A549 (cell line): ENCODE data around the gene COMMD2. TPM values are rescaled to one million over a fixed set of nuclear protein-coding genes. Genes with fewer than 3 reads are reported as not detected.

Source experiments
- ATAC-seq, 2 experiments: fragments of 200-7000 bp in 1 of 2; fragments of >200 bp in 1 of 2; cut with Nextera tagmentation in 1 of 2; cut with Tn5 transposase in 1 of 2; 3 replicates each; pipeline versions ENCODE4 v1.8.0 to v1.9.1; 2018 to 2020; ENCODE audit warnings: mild to moderate bottlenecking in 1 of 2, moderate library complexity in 1 of 2
- CTCF ChIA-PET: fragments of 300-600 bp; sonication (Branson Sonifier 250); formaldehyde crosslinking; extraction: SDS; loops from one replicate; lab custom pipeline; 2021; ENCODE audit warnings: antibody characterized with exemption, inconsistent platforms; lab: Yijun Ruan, JAX
- POLR2A ChIA-PET: fragments of 350-600 bp; formaldehyde crosslinking; extraction: SDS; loops from one replicate; lab custom pipeline; 2021; ENCODE audit warnings: antibody characterized with exemption, inconsistent platforms; lab: Yijun Ruan, JAX
- DNase-seq, 2 experiments: peaks; one replicate each; pipeline versions ENCODE4 v3.0.0 to v3.0.0-alpha.2; 2011 to 2016; ENCODE audit warnings: low read depth in 1 of 2, low spot score in 1 of 2
- FAIRE-seq: peaks from 2 replicates; lab custom pipeline; 2011; peaks lifted over from hg19 to GRCh38; lab: Jason Lieb, UNC
- H3K27ac ChIP-seq, 2 experiments: fragments of >200 bp; sonication (Bioruptor Twin); formaldehyde crosslinking; 3 replicates each; pipeline ENCODE4 v1.5.1; 2016 to 2017
- H3K4me1 ChIP-seq: fragments of >200 bp; sonication (Bioruptor Twin); formaldehyde crosslinking; 3 replicates; pipeline ENCODE4 v1.6.1; 2016
- H3K4me2 ChIP-seq: fragments of >200 bp; sonication (Bioruptor Twin); formaldehyde crosslinking; 3 replicates; pipeline ENCODE4 v1.6.1; 2016
- H3K4me3 ChIP-seq: fragments of >200 bp; sonication (Bioruptor Twin); formaldehyde crosslinking; 3 replicates; pipeline ENCODE4 v1.5.1; 2016
- H3K9me3 ChIP-seq: fragments of >200 bp; sonication (Bioruptor Twin); formaldehyde crosslinking; 3 replicates; pipeline ENCODE4 v1.6.1; 2016
- BCL3 ChIP-seq: fragments of >200 bp; sonication (Bioruptor Twin); formaldehyde crosslinking; IDR thresholded peaks from 3 replicates; pipeline ENCODE4 v1.6.1; 2016
- CBX8 ChIP-seq: fragments of 200-600 bp; sonication (generic); IDR thresholded peaks from 2 replicates; pipeline ENCODE4 v1.6.1; 2016
- CHD2 ChIP-seq: fragments of 150-350 bp; IDR thresholded peaks from 2 replicates; pipeline ENCODE4 v1.6.1; 2014; ENCODE audit warnings: low read length; ENCODE audit not compliant: partially characterized antibody
- E2F6 ChIP-seq: IDR thresholded peaks from 2 replicates; pipeline ENCODE4 v1.6.1; 2012; ENCODE audit warnings: low read depth, borderline replicate concordance
- EHF ChIP-seq: fragments of 250-450 bp; sonication (Bioruptor Pico); IDR thresholded peaks from 2 replicates; pipeline ENCODE4 v1.5.0; 2020; ENCODE audit warnings: mild to moderate bottlenecking
- EHMT2 ChIP-seq: fragments of 200-600 bp; sonication (generic); IDR thresholded peaks from 2 replicates; pipeline ENCODE4 v1.6.1; 2016; ENCODE audit warnings: antibody characterized with exemption, low read depth, mild to moderate bottlenecking, moderate library complexity
- ESRRA ChIP-seq: fragments of 150-350 bp; IDR thresholded peaks from 2 replicates; pipeline ENCODE4 v1.6.1; 2014; ENCODE audit warnings: mild to moderate bottlenecking, low read length, borderline replicate concordance
- FOSB ChIP-seq: fragments of 250-450 bp; sonication (Bioruptor Pico); IDR thresholded peaks from 2 replicates; pipeline ENCODE4 v1.5.0; 2020; ENCODE audit warnings: mild to moderate bottlenecking, moderate library complexity
- HDAC2 ChIP-seq: fragments of 200-600 bp; sonication (generic); IDR thresholded peaks from 2 replicates; pipeline ENCODE4 v1.6.1; 2016
- HEYL ChIP-seq: fragments of 250-450 bp; sonication (Bioruptor Pico); IDR thresholded peaks from 2 replicates; pipeline ENCODE4 v1.8.0; 2021; ENCODE audit warnings: mild to moderate bottlenecking, moderate library complexity
- HOXA7 ChIP-seq: fragments of 250-450 bp; sonication (Bioruptor Pico); IDR thresholded peaks from 2 replicates; pipeline ENCODE4 v1.5.0; 2020; ENCODE audit warnings: mild to moderate bottlenecking, moderate library complexity
- HOXB13 ChIP-seq: fragments of 250-450 bp; sonication (Bioruptor Pico); IDR thresholded peaks from 2 replicates; pipeline ENCODE4 v1.5.0; 2020; ENCODE audit warnings: low read depth, mild to moderate bottlenecking, moderate library complexity
- HOXB5 ChIP-seq: fragments of 250-450 bp; sonication (Bioruptor Pico); IDR thresholded peaks from 2 replicates; pipeline ENCODE4 v1.5.0; 2020; ENCODE audit warnings: mild to moderate bottlenecking, moderate library complexity
- JUNB ChIP-seq: fragments of >200 bp; sonication (Bioruptor Twin); formaldehyde crosslinking; IDR thresholded peaks from 2 replicates; pipeline ENCODE4 v1.6.1; 2016
- MAFK ChIP-seq: fragments of 450-650 bp; IDR thresholded peaks from 2 replicates; pipeline ENCODE4 v1.6.1; 2014; ENCODE audit not compliant: partially characterized antibody
- MAX ChIP-seq: IDR thresholded peaks from 2 replicates; pipeline ENCODE4 v1.6.1; 2012
- MYC ChIP-seq: IDR thresholded peaks from 2 replicates; pipeline ENCODE4 v1.6.1; 2012; ENCODE audit warnings: mild to moderate bottlenecking, inconsistent platforms, low read length, improper control_type of control experiment, borderline replicate concordance
- NPAS2 ChIP-seq: fragments of 250-450 bp; sonication (Bioruptor Pico); IDR thresholded peaks from 2 replicates; pipeline ENCODE4 v1.8.0; 2022; ENCODE audit warnings: mild to moderate bottlenecking, moderate library complexity, borderline replicate concordance
- NR3C1 ChIP-seq: fragments of >200 bp; sonication (Bioruptor Twin); formaldehyde crosslinking; IDR thresholded peaks from 3 replicates; pipeline ENCODE4 v1.6.1; 2017
- POLR2AphosphoS2 ChIP-seq: conservative IDR thresholded peaks from 2 replicates; pipeline ENCODE4 v1.6.1; 2012; ENCODE audit warnings: low read length, improper control_type of control experiment, inconsistent platforms
- RAD21 ChIP-seq, 2 experiments: fragments of >200 bp in 1 of 2; sonication (Bioruptor Twin) in 1 of 2; formaldehyde crosslinking in 1 of 2; IDR thresholded peaks in 1 of 2; conservative IDR thresholded peaks in 1 of 2; 2 replicates in 1 of 2; 3 replicates in 1 of 2; pipeline ENCODE4 v1.6.1; 2012 to 2018; ENCODE audit warnings: inconsistent platforms in 1 of 2
- RARB ChIP-seq: fragments of 250-450 bp; sonication (Bioruptor Pico); IDR thresholded peaks from 2 replicates; pipeline ENCODE4 v1.8.0; 2021; ENCODE audit warnings: mild to moderate bottlenecking, moderate library complexity
- RCOR1 ChIP-seq: fragments of 150-350 bp; IDR thresholded peaks from 2 replicates; pipeline ENCODE4 v1.6.1; 2014; ENCODE audit warnings: antibody characterized with exemption, low read length, low read depth
- REST ChIP-seq: fragments of 200-600 bp; sonication (generic); IDR thresholded peaks from 2 replicates; pipeline ENCODE4 v1.6.1; 2016; ENCODE audit warnings: antibody characterized with exemption, mild to moderate bottlenecking, moderate library complexity
- RFX5 ChIP-seq: fragments of 450-650 bp; IDR thresholded peaks from 2 replicates; pipeline ENCODE4 v1.7.1; 2014; ENCODE audit warnings: antibody characterized with exemption, mild to moderate bottlenecking, moderate library complexity
- SMC3 ChIP-seq: fragments of >200 bp; sonication (Bioruptor Twin); formaldehyde crosslinking; IDR thresholded peaks from 3 replicates; pipeline ENCODE4 v1.6.1; 2018; ENCODE audit warnings: inconsistent platforms
- TFCP2L1 ChIP-seq: fragments of 250-450 bp; sonication (Bioruptor Pico); IDR thresholded peaks from 2 replicates; pipeline ENCODE4 v1.5.0; 2021; ENCODE audit warnings: mild to moderate bottlenecking
- USF2 ChIP-seq: fragments of 450-650 bp; IDR thresholded peaks from 2 replicates; pipeline ENCODE4 v1.6.1; 2014; ENCODE audit warnings: antibody characterized with exemption
- ZC3H11A ChIP-seq: fragments of 450-650 bp; IDR thresholded peaks from 2 replicates; pipeline ENCODE4 v1.6.1; 2014; ENCODE audit warnings: antibody characterized with exemption, mild to moderate bottlenecking
- ZSCAN20 ChIP-seq: fragments of 250-450 bp; sonication (Bioruptor Pico); IDR thresholded peaks from 2 replicates; pipeline ENCODE4 v1.8.0; 2022; ENCODE audit warnings: mild to moderate bottlenecking, moderate library complexity
- WGBS: methylation state at CpG from one replicate; pipeline ENCODE4 v1.1.6; 2017; ENCODE audit errors: missing lambda C conversion rate; 5-methylcytosine and 5-hydroxymethylcytosine counted together
- polyA plus RNA-seq, 4 experiments: library from polyadenylated mRNA; depleted of rRNA in 3 of 4; stranded (reverse); fragments of >200 nt; fragmentation: RNase III in 1 of 4; extraction: RNeasy Plus Mini Kit Qiagen cat#74134 plus additional on column Dnase treatment in 1 of 4; gene quantifications; 2 replicates in 3 of 4; 3 replicates in 1 of 4; pipeline ENCODE4 v1.2.3, GENCODE V29; 2011 to 2017

The COMMD2 gene
- polyA plus RNA-seq, 2 of the 4 experiments (the other 2 are of a cell fraction): 20.5 to 76.1 TPM

- no peak for TF ChIP-seq REST
- no peak for TF ChIP-seq MYC
- TF ChIP-seq NPAS2 (CRISPR knock-in tag): no peak
- no peak for TF ChIP-seq RCOR1
- no peak for TF ChIP-seq USF2
- TF ChIP-seq NR3C1: no peak
- TF ChIP-seq RAD21 (conservative IDR thresholded peaks at IDR 0.05 in 1 of 2, IDR thresholded peaks at IDR 0.05 in 1 of 2): peak; percentile 81 to 84
- TF ChIP-seq CBX8: no peak
- TF ChIP-seq HEYL (CRISPR knock-in tag): no peak
- no peak for TF ChIP-seq FOSB (CRISPR knock-in tag)
- no peak for TF ChIP-seq MAFK
- TF ChIP-seq RARB: no peak
- TF ChIP-seq HOXB5 (CRISPR knock-in tag): no peak
- 0 out of 2 replicates have a peak, but pooled peaks have one; percentile 26 for TF ChIP-seq MAX
- no peak for TF ChIP-seq ESRRA
- TF ChIP-seq E2F6: peak; percentile 71; the same call in 1 of the 2 replicates
- TF ChIP-seq CHD2: no peak
- TF ChIP-seq POLR2AphosphoS2: no peak
- TF ChIP-seq EHF (CRISPR knock-in tag): no peak; the same call in 1 of the 2 replicates
- TF ChIP-seq BCL3: no peak
- TF ChIP-seq HOXB13: no peak
- no peak for TF ChIP-seq ZSCAN20
- TF ChIP-seq HOXA7 (CRISPR knock-in tag): no peak
Observed at GRCh38 chr3:149717391-149718056, 34.8 kb downstream of the COMMD2 start (continued).

- H3K4me2 ChIP-seq: peak overlapping the region; percentile 40
- ChIA-PET POLR2A (interaction anchor here (0.8 kb wide), 1 partner anchor 190 kb away, joined by 3 read pairs; no protein-coding TSS in a partner anchor), CTCF (interaction anchor here (0.6 to 3.6 kb wide), 74 partner anchors 9 to 624 kb away, joined by 3 to 52 read pairs (median 5); no protein-coding TSS in a partner anchor)
- WGBS: 88% methylated on average over 6 of the region's 6 CpGs
- peak overlapping the region; percentile 58 to 64 for H3K27ac ChIP-seq
- DNase-seq (no peak), ATAC-seq (no peak), FAIRE-seq (peak; percentile 98)
- H3K9me3 ChIP-seq: peaks cover 18% of the 10 kb centered on the region
- H3K4me3 ChIP-seq: no peak overlapping the region
- TF ChIP-seq SMC3 (no peak), TFCP2L1 (CRISPR knock-in tag) (no peak), JUNB (no peak), HDAC2 (no peak), RCOR1 (no peak), ZSCAN20 (no peak), RAD21 (conservative IDR thresholded peaks at IDR 0.05 in 1 of 2, IDR thresholded peaks at IDR 0.05 in 1 of 2) (no peak), HOXB13 (no peak), RFX5 (no peak), CHD2 (no peak), ZC3H11A (no peak), EHMT2 (no peak), HOXB5 (CRISPR knock-in tag) (no peak)
- H3K4me1 ChIP-seq: peaks cover 6% of the 10 kb centered on the region
Observed at GRCh38 chr3:149716984-149717383, 35.3 kb downstream of the COMMD2 start.
